ENCODE data around the gene MACC1. TPM values are rescaled to one million over a fixed set of nuclear protein-coding genes. Genes with fewer than 3 reads are reported as not detected.

Gene MACC1
- total and polyA plus RNA-seq, 9 of the 15 experiments (the other 6 are each of a cell fraction or from before 2014, with no cell fraction given): 5.9 to 30.2 (median 10.4) TPM

DNA sequence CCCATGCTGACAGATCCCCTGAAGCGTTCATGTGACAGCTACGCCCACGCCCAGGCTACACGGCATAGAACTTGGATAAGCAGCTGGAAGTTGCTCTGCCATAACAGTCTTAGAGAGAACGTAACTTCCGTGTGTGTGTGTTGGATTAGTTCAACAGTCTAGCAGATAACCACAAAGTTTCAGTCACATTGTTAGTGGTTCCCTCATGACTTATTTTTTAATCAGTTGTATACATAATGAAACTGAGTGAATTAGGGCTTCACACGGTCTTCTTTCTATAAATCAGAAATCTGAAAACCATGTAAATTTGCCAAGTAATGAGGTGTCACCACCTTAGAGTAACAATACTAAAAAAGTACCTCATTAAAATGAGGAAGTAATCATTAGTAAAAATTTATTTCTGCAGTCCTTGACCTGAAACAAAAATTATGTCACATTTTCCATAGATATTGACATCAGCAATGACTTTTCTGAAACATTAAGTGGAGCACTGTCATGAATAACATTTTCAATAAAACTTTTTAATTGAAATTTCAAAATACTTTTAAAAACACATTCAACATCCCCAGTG lies 21.7 kb upstream of the MACC1 start (continued):
- TF ChIP-seq THRAP3 (IDR thresholded peaks at IDR 0.05; ENCODE audit: borderline replicate concordance): no peak
- TF ChIP-seq ZNF79 (CRISPR knock-in tag; IDR thresholded peaks at IDR 0.05; ENCODE audit: low read depth): peak; percentile 26; the same call in 1 of the 2 replicates
- TF ChIP-seq, protein P1, sequence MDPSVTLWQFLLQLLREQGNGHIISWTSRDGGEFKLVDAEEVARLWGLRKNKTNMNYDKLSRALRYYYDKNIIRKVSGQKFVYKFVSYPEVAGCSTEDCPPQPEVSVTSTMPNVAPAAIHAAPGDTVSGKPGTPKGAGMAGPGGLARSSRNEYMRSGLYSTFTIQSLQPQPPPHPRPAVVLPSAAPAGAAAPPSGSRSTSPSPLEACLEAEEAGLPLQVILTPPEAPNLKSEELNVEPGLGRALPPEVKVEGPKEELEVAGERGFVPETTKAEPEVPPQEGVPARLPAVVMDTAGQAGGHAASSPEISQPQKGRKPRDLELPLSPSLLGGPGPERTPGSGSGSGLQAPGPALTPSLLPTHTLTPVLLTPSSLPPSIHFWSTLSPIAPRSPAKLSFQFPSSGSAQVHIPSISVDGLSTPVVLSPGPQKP (CRISPR knock-in tag; IDR thresholded peaks at IDR 0.05): no peak
- no peak for TF ChIP-seq KLF6 (CRISPR knock-in tag; IDR thresholded peaks at IDR 0.05; ENCODE audit: borderline replicate concordance)
- TF ChIP-seq HEY1 (CRISPR knock-in tag; IDR thresholded peaks at IDR 0.05; ENCODE audit: borderline replicate concordance): no peak
- TF ChIP-seq RBFOX2 (IDR thresholded peaks at IDR 0.05; ENCODE audit: low read depth, low read length): no peak
- TF ChIP-seq ARHGAP35 (IDR thresholded peaks at IDR 0.05; ENCODE audit: partially characterized antibody): no peak
- no peak for TF ChIP-seq XRCC4 (IDR thresholded peaks at IDR 0.05; ENCODE audit: extremely low read depth, insufficient read depth, insufficient read length)
- no peak for TF ChIP-seq FOXJ2 (tag; IDR thresholded peaks at IDR 0.05)
- no peak for TF ChIP-seq CBFB (CRISPR knock-in tag; IDR thresholded peaks at IDR 0.05)
- peak; percentile 70 for TF ChIP-seq KLF16 (IDR thresholded peaks at IDR 0.05)
- TF ChIP-seq, protein P2, sequence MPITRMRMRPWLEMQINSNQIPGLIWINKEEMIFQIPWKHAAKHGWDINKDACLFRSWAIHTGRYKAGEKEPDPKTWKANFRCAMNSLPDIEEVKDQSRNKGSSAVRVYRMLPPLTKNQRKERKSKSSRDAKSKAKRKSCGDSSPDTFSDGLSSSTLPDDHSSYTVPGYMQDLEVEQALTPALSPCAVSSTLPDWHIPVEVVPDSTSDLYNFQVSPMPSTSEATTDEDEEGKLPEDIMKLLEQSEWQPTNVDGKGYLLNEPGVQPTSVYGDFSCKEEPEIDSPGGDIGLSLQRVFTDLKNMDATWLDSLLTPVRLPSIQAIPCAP (CRISPR knock-in tag; IDR thresholded peaks at IDR 0.05; ENCODE audit: borderline replicate concordance): no peak
- TF ChIP-seq ILK (tag; IDR thresholded peaks at IDR 0.05; ENCODE audit: borderline replicate concordance, low read depth): no peak
- no peak for TF ChIP-seq THAP12 (CRISPR knock-in tag; IDR thresholded peaks at IDR 0.05)
- no peak; the same call in 1 of the 2 replicates for TF ChIP-seq HINFP (tag; conservative IDR thresholded peaks at IDR 0.05; ENCODE audit: low read depth)
- TF ChIP-seq HNRNPK (IDR thresholded peaks at IDR 0.05; ENCODE audit: low read depth, low read length, poor library complexity, severe bottlenecking): no peak
- TF ChIP-seq ZNF740 (CRISPR knock-in tag; IDR thresholded peaks at IDR 0.05): no peak
- no peak for TF ChIP-seq ZNF740 (tag; IDR thresholded peaks at IDR 0.05)
- no peak for TF ChIP-seq NR4A1 (CRISPR knock-in tag; IDR thresholded peaks at IDR 0.05)
- TF ChIP-seq NR4A1 (tag; IDR thresholded peaks at IDR 0.05): no peak
- peak; percentile 91 for TF ChIP-seq CBFA2T3 (IDR thresholded peaks at IDR 0.05)
- peak; percentile 90 for TF ChIP-seq TCF3 (CRISPR knock-in tag; IDR thresholded peaks at IDR 0.05)
- TF ChIP-seq EGR1 (conservative IDR thresholded peaks at IDR 0.05): peak; percentile 99
